K562 (cell line): ENCODE measurements around the gene C16orf90. TPM values are rescaled to one million over a fixed set of nuclear protein-coding genes. Genes with fewer than 3 reads are reported as not detected.

ENCODE experiments used
- ATAC-seq: fragments of 200-7000 bp; cut with Tn5 transposase; 3 replicates; pipeline ENCODE4 v1.9.1; 2020; ENCODE audit warnings: moderate library complexity
- BruUV-seq: library from RNA; stranded (reverse); fragments of 400-500 nt; replicated peaks from 2 replicates; lab custom pipeline; 2021; lab: Mats Ljungman, UMichigan
- CTCF ChIA-PET: fragments of 300-600 bp; formaldehyde crosslinking; extraction: SDS; loops from one replicate; lab custom pipeline; 2021; ENCODE audit warnings: low intra/inter-chr PET ratio; lab: Yijun Ruan, JAX
- POLR2A ChIA-PET: fragments of 300-600, 350-650 bp; sonication (Branson Sonifier 250); formaldehyde crosslinking; extraction: SDS; loops from one replicate; lab custom pipeline; 2021; ENCODE audit warnings: antibody characterized with exemption, inconsistent platforms; lab: Yijun Ruan, JAX
- DNase-seq, 4 experiments: peaks; one replicate each; pipeline versions ENCODE4 v3.0.0 to v3.0.0-alpha.2; 2011 to 2018; ENCODE audit warnings: low spot score in 3 of 4, mixed read lengths in 3 of 4; ENCODE audit errors: extremely low read depth in 1 of 4
- FAIRE-seq: peaks from 2 replicates; lab custom pipeline; 2011; peaks lifted over from hg19 to GRCh38; lab: Jason Lieb, UNC
- H2AFZ ChIP-seq: 2 replicates; pipeline ENCODE4 v1.6.0; 2011; ENCODE audit warnings: low read depth, low read length, control low read depth, inconsistent platforms
- H3K27ac ChIP-seq: fragments of 200-600 bp; 3 replicates; pipeline ENCODE4 v1.8.0; 2011; ENCODE audit warnings: low read depth, mild to moderate bottlenecking, control low read depth, inconsistent platforms, low read length, moderate library complexity, mixed read lengths; ENCODE audit errors: extremely low read depth
- H3K27me3 ChIP-seq, 2 experiments: fragments of 300-600 bp in 1 of 2; 2 replicates in 1 of 2; 3 replicates in 1 of 2; pipeline versions ENCODE4 v1.6.0 to v1.8.0; 2011; ENCODE audit warnings: inconsistent platforms in 2 of 2, low read length in 2 of 2, mild to moderate bottlenecking in 1 of 2, mixed read lengths in 1 of 2, moderate library complexity in 1 of 2; ENCODE audit not compliant: control insufficient read depth in 2 of 2, insufficient read depth in 2 of 2
- H3K36me3 ChIP-seq: fragments of 300-600 bp; 3 replicates; pipeline ENCODE4 v1.8.0; 2011; ENCODE audit warnings: mild to moderate bottlenecking, low read length, inconsistent platforms; ENCODE audit not compliant: control insufficient read depth, insufficient read depth
- H3K4me1 ChIP-seq, 2 experiments: fragments of 200-600 bp in 1 of 2; replicated peaks in 1 of 2; 2 replicates in 1 of 2; 3 replicates in 1 of 2; pipeline versions ENCODE4 v1.5.1 to v1.8.0; 2011; ENCODE audit warnings: inconsistent platforms in 2 of 2, low read length in 2 of 2, mild to moderate bottlenecking in 1 of 2, mixed read lengths in 1 of 2, moderate library complexity in 1 of 2; ENCODE audit not compliant: control insufficient read depth in 2 of 2, insufficient read depth in 2 of 2
- H3K4me2 ChIP-seq: 2 replicates; pipeline ENCODE4 v1.6.1; 2011; ENCODE audit warnings: low read length, control low read depth, inconsistent platforms, mixed read lengths; ENCODE audit not compliant: insufficient read depth
- H3K4me3 ChIP-seq: fragments of 200-600 bp; sonication (generic), shearing (Covaris generic); 2 replicates; pipeline ENCODE4 v1.5.1; 2016; ENCODE audit warnings: control low read depth, inconsistent platforms
- H3K79me2 ChIP-seq: fragments of 200-600 bp; 3 replicates; pipeline ENCODE4 v1.8.0; 2011; ENCODE audit warnings: low read length, inconsistent platforms; ENCODE audit not compliant: control insufficient read depth, insufficient read depth
- H3K9ac ChIP-seq, 2 experiments: 2 replicates each; pipeline versions ENCODE4 v1.6.0 to v1.6.1; 2011; ENCODE audit warnings: low read depth in 2 of 2, low read length in 2 of 2, control low read depth in 1 of 2, inconsistent platforms in 1 of 2, mild to moderate bottlenecking in 1 of 2, mixed read lengths in 1 of 2; ENCODE audit not compliant: insufficient read depth in 1 of 2
- H3K9me1 ChIP-seq: one replicate; pipeline ENCODE4 v1.6.0; 2011; ENCODE audit warnings: inconsistent platforms, mild to moderate bottlenecking, low read length, moderate library complexity; ENCODE audit not compliant: control insufficient read depth, insufficient read depth
- H3K9me3 ChIP-seq: replicated peaks from 2 replicates; pipeline ENCODE4 v1.5.1; 2011; ENCODE audit warnings: low read depth, low read length, inconsistent platforms; ENCODE audit not compliant: control insufficient read depth, insufficient read depth
- H4K20me1 ChIP-seq: replicated peaks from 2 replicates; pipeline ENCODE4 v1.6.1; 2011; ENCODE audit warnings: low read length, inconsistent platforms, mixed read lengths; ENCODE audit not compliant: control insufficient read depth, insufficient read depth
- BRF2 ChIP-seq: IDR thresholded peaks from 3 replicates; pipeline ENCODE4 v1.6.1; 2011; ENCODE audit warnings: borderline replicate concordance, mild to moderate bottlenecking; ENCODE audit not compliant: insufficient read length, insufficient read depth
- E2F8 ChIP-seq: fragments of 450-650 bp; IDR thresholded peaks from 2 replicates; pipeline ENCODE4 v1.7.1; 2018; ENCODE audit warnings: mild to moderate bottlenecking, low read depth; ENCODE audit not compliant: partially characterized antibody
- ETV1 ChIP-seq: fragments of 450-650 bp; conservative IDR thresholded peaks from 2 replicates; pipeline ENCODE4 v1.6.1; 2016; ENCODE audit warnings: missing genetic modification characterization, control low read depth, low read depth, missing compliant biosample characterization
- HCFC1 ChIP-seq: IDR thresholded peaks from 2 replicates; pipeline ENCODE4 v1.6.1; 2012; ENCODE audit warnings: low read depth, low read length, improper control_type of control experiment
- MLLT1 ChIP-seq, 2 experiments: fragments of 450-650 bp; IDR thresholded peaks; 2 replicates each; pipeline ENCODE4 v1.6.1; 2016
- MTA2 ChIP-seq: fragments of 450-650 bp; IDR thresholded peaks from 2 replicates; pipeline ENCODE4 v1.6.1; 2016; ENCODE audit warnings: low read depth
- NUFIP1 ChIP-seq: fragments of 450-650 bp; IDR thresholded peaks from 2 replicates; pipeline ENCODE4 v1.6.1; 2018; ENCODE audit not compliant: partially characterized antibody
- TAL1 ChIP-seq: fragments of 450-650 bp; IDR thresholded peaks from 2 replicates; pipeline ENCODE4 v1.6.1; 2016; ENCODE audit warnings: mild to moderate bottlenecking
- ZNF589 ChIP-seq: fragments of 200-800 bp; sonication (Bioruptor generic); IDR thresholded peaks from 2 replicates; pipeline ENCODE4 v1.6.1; 2016; ENCODE audit warnings: low read depth, missing genetic modification characterization, missing compliant biosample characterization
- ZNF717 ChIP-seq: fragments of 250-450 bp; sonication (Bioruptor Pico); IDR thresholded peaks from 2 replicates; pipeline ENCODE4 v1.5.0; 2021
- WGBS: fragments of 100-300 bp; shearing (Covaris generic); methylation state at CpG from one replicate; pipeline ENCODE4 v1.1.6; 2016; ENCODE audit warnings: low coverage, mixed read lengths; ENCODE audit not compliant: insufficient coverage; ENCODE audit errors: missing lambda C conversion rate; 5-methylcytosine and 5-hydroxymethylcytosine counted together
- in situ Hi-C: fragments of 300-500 bp; cut with MboI; formaldehyde crosslinking; loops from 4 replicates; pipeline ENCODE4 v1.15.0; 2018; ENCODE audit warnings: inconsistent platforms, mixed read lengths
- intact Hi-C: fragments of 100-400 bp; cut with micrococcal nuclease; formaldehyde crosslinking; loops from 2 replicates; pipeline ENCODE4 v1.14.2; 2022
- polyA plus RNA-seq, 8 experiments: library from polyadenylated mRNA; depleted of rRNA in 4 of 8; stranded (reverse) in 5 of 8; unstranded in 3 of 8; fragments of >200 nt; fragmentation: Nextera tagmentation in 2 of 8; fragmentation: Illumina TruSeq in 1 of 8; extraction: Ambion mirVana in 2 of 8; extraction: Trizol in 1 of 8; gene quantifications; 2 replicates each; pipeline versions ENCODE4 v1.2.1 to v1.2.3, GENCODE V29; 2011 to 2014; ENCODE audit warnings: inconsistent platforms in 1 of 8, missing spikeins in 1 of 8
- total RNA-seq, 7 experiments: library from RNA; depleted of rRNA in 6 of 7; stranded (reverse); fragments of >200 nt in 6 of 7; fragmentation: Illumina TruSeq in 2 of 7; extraction: Trizol in 2 of 7; gene quantifications; 2 replicates each; pipeline versions ENCODE4 v1.2.1 to v1.2.3, GENCODE V29; 2011 to 2021; ENCODE audit warnings: low replicate concordance in 1 of 7

C16orf90 gene
- total and polyA plus RNA-seq, 9 of the 15 experiments (the other 6 are each of a cell fraction or from before 2014, with no cell fraction given): not detected

DNA sequence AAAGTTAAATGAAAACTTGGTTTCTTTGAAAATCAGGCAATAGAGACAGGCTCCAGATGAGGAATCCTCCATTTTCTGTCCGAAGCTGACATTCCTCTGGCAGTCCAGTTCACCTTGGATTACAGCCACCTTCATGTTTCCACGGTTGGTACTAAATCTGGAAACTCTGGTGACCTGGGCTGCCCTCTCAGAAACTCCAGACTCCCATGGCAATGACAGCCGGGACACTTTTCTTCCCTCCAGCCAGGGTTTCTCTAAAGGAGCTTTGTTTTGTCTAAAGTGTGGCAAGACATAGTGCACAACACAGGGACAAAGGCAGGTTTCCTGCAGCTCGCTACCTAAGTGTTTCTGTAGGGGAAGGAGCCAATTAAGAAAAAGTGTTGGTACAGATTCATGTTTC lies 41.6 kb upstream of the C16orf90 start:
- Histone ChIP-seq H4K20me1 (0 out of 2 replicates have a peak, but pooled peaks cover 3% of the 10 kb centered on the region), H3K9me3 (no peaks in the 10 kb centered on the region), H3K36me3 (no peaks in the 10 kb centered on the region), H3K27me3 (peaks cover 0 to 5% of the 10 kb centered on the region in 2 experiments; a peak in 2 of 5 replicates), H3K79me2 (no peaks in the 10 kb centered on the region), H3K4me3 (no peak overlapping the region), H3K4me1 (no peaks in the 10 kb centered on the region), H2AFZ (no peak overlapping the region), H3K9me1 (no peaks in the 10 kb centered on the region), H3K27ac (no peak overlapping the region), H3K9ac (no peak overlapping the region), H3K4me2 (no peak overlapping the region)
- BruUV-seq: no TSS peak
- WGBS: 33% methylated on average over 4 of the region's 4 CpGs
- FAIRE-seq (no peak), DNase-seq (no peak), ATAC-seq (no peak)
- in situ Hi-C loops: no loop called here
- intact Hi-C loops: no loop called here
- ChIA-PET POLR2A (interaction anchor here (0.9 to 1.2 kb wide), 2 partner anchors 10 to 13 kb away, joined by 3 to 4 read pairs; no protein-coding TSS in a partner anchor), CTCF (no interaction called here)
- TF ChIP-seq ETV1 (no peak), MTA2 (no peak), MLLT1 (IDR thresholded peaks at IDR 0.05) (no peak)
- TF ChIP-seq, all 486 proteins: peak for 0

DNA sequence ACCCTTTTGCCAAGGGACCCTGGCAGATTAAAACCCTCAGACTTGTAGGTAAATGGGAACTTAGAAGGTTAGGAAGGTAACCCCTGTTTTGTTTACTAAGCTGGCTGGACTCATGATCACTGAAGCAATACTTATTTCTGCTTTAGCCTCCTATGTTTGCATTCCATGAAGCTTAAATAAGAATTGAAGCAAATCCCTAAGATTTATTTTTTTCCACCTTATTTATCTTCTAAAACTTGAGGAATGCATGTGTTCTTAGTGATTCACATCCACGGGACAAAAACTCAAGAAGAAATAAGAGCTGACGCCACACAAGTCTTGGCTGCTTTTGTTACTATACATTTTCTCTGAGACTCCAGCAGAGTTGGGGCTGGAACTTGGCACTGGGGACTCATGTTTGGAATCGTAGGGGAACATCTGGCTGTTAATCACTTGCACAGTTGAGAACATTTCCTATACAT lies 41.0 kb upstream of the C16orf90 start:
- ATAC-seq (no peak), DNase-seq (no peak), FAIRE-seq (peak; percentile 26)
- no TSS peak for BruUV-seq
- Histone ChIP-seq H4K20me1 (0 out of 2 replicates have a peak, but pooled peaks cover 3% of the 10 kb centered on the region), H3K36me3 (no peaks in the 10 kb centered on the region), H3K9me1 (no peaks in the 10 kb centered on the region), H3K4me1 (no peaks in the 10 kb centered on the region), H2AFZ (no peak overlapping the region), H3K4me3 (no peak overlapping the region), H3K9ac (no peak overlapping the region), H3K9me3 (no peaks in the 10 kb centered on the region), H3K79me2 (no peaks in the 10 kb centered on the region), H3K4me2 (no peak overlapping the region), H3K27ac (no peak overlapping the region), H3K27me3 (no peaks in the 10 kb centered on the region)
- CTCF ChIA-PET: no interaction called here
- in situ Hi-C loops (no loop called here), intact Hi-C loops (no loop called here)
- POLR2A ChIA-PET: interaction anchor here (1.2 kb wide), 1 partner anchor 12 kb away, joined by 4 read pairs; no protein-coding TSS in a partner anchor
- 32% methylated on average over 3 of the region's 3 CpGs for WGBS
- no peak for TF ChIP-seq HCFC1
- TF ChIP-seq BRF2: no peak
- TF ChIP-seq E2F8: no peak
- no peak for TF ChIP-seq ZNF589 (CRISPR knock-in tag)
- TF ChIP-seq TAL1: no peak
- no peak for TF ChIP-seq ZNF717 (CRISPR knock-in tag)
- TF ChIP-seq NUFIP1: no peak
